Adrenal gland (tissue), 12 donors: ENCODE results near the gene ANKRD11. TPM values are rescaled to one million over a fixed set of nuclear protein-coding genes. Genes with fewer than 3 reads are reported as not detected.

Experiments
- DNase-seq, 7 donors: peaks; one replicate each; pipeline ENCODE4 v3.0.0-alpha.2; 2019 to 2020
- H3K27ac ChIP-seq, 5 donors: fragments of 200-600 bp; sonication (generic) in 4 of 5; 1 replicate in 3 of 5; 2 replicates in 2 of 5; pipeline versions ENCODE4 v1.5.1 to v1.8.0; 2016 to 2020; ENCODE audit warnings: mild to moderate bottlenecking in 1 of 5
- H3K27me3 ChIP-seq: fragments of 200-600 bp; 2 replicates; pipeline ENCODE4 v1.8.0; 2021
- H3K36me3 ChIP-seq, 2 donors: fragments of 200-600 bp; replicated peaks in 1 of 2; 1 replicate in 1 of 2; 2 replicates in 1 of 2; pipeline versions ENCODE4 v1.5.1 to v1.8.0; 2018 to 2022
- H3K4me1 ChIP-seq, 2 donors: fragments of 200-600 bp; replicated peaks in 1 of 2; 1 replicate in 1 of 2; 2 replicates in 1 of 2; pipeline versions ENCODE4 v1.5.1 to v1.8.0; 2018 to 2021
- H3K4me3 ChIP-seq, 4 donors: fragments of 200-600 bp; sonication (generic) in 3 of 4; one replicate each; pipeline ENCODE4 v1.5.1; 2016 to 2018
- H3K9me3 ChIP-seq, 3 donors: fragments of 200-600 bp; sonication (generic) in 1 of 3; replicated peaks in 1 of 3; 1 replicate in 2 of 3; 2 replicates in 1 of 3; pipeline versions ENCODE4 v1.5.1 to v1.8.0; 2016 to 2021
- POLR2A ChIP-seq, 2 donors: fragments of 450-650 bp; IDR thresholded peaks; one replicate each; pipeline ENCODE4 v1.6.1; 2017; ENCODE audit warnings: antibody characterized with exemption in 2 of 2, mild to moderate bottlenecking in 2 of 2, moderate library complexity in 1 of 2
- WGBS, 4 donors: extraction: QIAGEN DNeasy Blood & Tissue Kit in 2 of 4; methylation state at CpG; one replicate each; pipeline versions ENCODE4 v1.1.5 to v1.1.7; 2013 to 2017; 5-methylcytosine and 5-hydroxymethylcytosine counted together
- intact Hi-C, 2 donors: fragments of 100-400 bp; cut with DNase I; formaldehyde crosslinking; loops; one replicate each; pipeline versions ENCODE4 v1.14.1 to v1.15.0; 2022 to 2023
- polyA plus RNA-seq, 3 donors: library from polyadenylated mRNA; stranded (reverse); fragments of 200-250 nt in 2 of 3; fragments of 350-450 nt in 1 of 3; fragmentation: Illumina TruSeq in 1 of 3; extraction: RNeasy Lipid Tissue Mini Kit (QIAGEN cat#74804) in 1 of 3; gene quantifications; one replicate each; pipeline ENCODE4 v1.2.3, GENCODE V29; 2013 to 2014
- total RNA-seq, 9 donors: library from RNA; depleted of rRNA in 4 of 9; stranded (reverse); fragments of >200 nt in 4 of 9; fragments of 120-200 nt in 1 of 9; fragmentation: NEBNext Ultra II Directional in 1 of 9; extraction: Animal tissue kit (Norgen Biotek cat#: 25700) in 1 of 9; gene quantifications; one replicate each; pipeline versions ENCODE4 v1.1.0 to v1.2.4, GENCODE V29; 2013 to 2023
- TF ChIP-seq, protein P1 (sequence below), 6 experiments: fragments of 450-650 bp in 4 of 6; fragments of 200-600 bp in 2 of 6; sonication (generic) in 1 of 6; IDR thresholded peaks; 1 replicate in 5 of 6; 2 replicates in 1 of 6; pipeline versions ENCODE4 v1.5.1 to v1.8.0; 2016 to 2021; ENCODE audit warnings: antibody characterized with exemption in 6 of 6, mild to moderate bottlenecking in 2 of 6, moderate library complexity in 1 of 6
- donor health status: healthy with polysubstance abuse.
- donor health status: Bipolar disorder and iron deficiency.
- donor health status: DM: yes; HTN: yes; CAD: no.
- donor health status: DM: no; HTN: no; CAD: no.
- donor health status: DM: no; HTN: no; CAD: no.
- donor health status: DM: yes; HTN: yes; CAD: no.

Gene ANKRD11
- total and polyA plus RNA-seq, 12 donors: 29.7 to 127 (median 80.1) TPM

DNA sequence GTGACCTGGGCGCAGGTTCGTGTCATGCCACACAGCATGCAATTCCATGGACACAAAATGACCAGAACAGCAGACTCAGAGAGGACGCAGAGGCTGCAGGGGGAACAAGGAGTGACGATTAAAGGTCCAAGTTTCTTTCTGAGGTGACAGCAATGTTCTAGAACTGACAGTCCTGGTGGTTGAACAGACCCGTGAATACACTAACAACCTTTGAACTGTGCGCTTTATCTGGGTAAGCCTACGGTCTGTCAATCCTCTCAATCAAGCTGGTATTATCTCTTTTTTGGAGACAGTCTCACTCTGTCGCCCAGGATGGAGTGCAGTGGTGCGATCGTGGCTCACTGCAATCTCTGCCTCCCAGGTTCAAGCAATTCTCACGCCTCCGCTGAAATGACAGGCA is 138.7 kb downstream of the ANKRD11 start:
- Histone ChIP-seq H3K36me3 (no peaks in the 10 kb centered on the region), H3K27me3 (no peaks in the 10 kb centered on the region), H3K4me1 (peaks cover 12 to 34% of the 10 kb centered on the region in 2 donors), H3K9me3 (no peaks in the 10 kb centered on the region), H3K27ac (no peak overlapping the region), H3K4me3 (no peak overlapping the region)
- peak in 1 of 7 donors; percentile 9 for DNase-seq
- TF ChIP-seq, protein P1, sequence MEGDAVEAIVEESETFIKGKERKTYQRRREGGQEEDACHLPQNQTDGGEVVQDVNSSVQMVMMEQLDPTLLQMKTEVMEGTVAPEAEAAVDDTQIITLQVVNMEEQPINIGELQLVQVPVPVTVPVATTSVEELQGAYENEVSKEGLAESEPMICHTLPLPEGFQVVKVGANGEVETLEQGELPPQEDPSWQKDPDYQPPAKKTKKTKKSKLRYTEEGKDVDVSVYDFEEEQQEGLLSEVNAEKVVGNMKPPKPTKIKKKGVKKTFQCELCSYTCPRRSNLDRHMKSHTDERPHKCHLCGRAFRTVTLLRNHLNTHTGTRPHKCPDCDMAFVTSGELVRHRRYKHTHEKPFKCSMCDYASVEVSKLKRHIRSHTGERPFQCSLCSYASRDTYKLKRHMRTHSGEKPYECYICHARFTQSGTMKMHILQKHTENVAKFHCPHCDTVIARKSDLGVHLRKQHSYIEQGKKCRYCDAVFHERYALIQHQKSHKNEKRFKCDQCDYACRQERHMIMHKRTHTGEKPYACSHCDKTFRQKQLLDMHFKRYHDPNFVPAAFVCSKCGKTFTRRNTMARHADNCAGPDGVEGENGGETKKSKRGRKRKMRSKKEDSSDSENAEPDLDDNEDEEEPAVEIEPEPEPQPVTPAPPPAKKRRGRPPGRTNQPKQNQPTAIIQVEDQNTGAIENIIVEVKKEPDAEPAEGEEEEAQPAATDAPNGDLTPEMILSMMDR (IDR thresholded peaks at IDR 0.05): no peak
- TF ChIP-seq POLR2A (IDR thresholded peaks at IDR 0.05): no peak
- 91 to 95% (median 95%) methylated on average over 12 of the region's 12 CpGs for WGBS, 4 donors
- intact Hi-C loops: no loop called here

DNA sequence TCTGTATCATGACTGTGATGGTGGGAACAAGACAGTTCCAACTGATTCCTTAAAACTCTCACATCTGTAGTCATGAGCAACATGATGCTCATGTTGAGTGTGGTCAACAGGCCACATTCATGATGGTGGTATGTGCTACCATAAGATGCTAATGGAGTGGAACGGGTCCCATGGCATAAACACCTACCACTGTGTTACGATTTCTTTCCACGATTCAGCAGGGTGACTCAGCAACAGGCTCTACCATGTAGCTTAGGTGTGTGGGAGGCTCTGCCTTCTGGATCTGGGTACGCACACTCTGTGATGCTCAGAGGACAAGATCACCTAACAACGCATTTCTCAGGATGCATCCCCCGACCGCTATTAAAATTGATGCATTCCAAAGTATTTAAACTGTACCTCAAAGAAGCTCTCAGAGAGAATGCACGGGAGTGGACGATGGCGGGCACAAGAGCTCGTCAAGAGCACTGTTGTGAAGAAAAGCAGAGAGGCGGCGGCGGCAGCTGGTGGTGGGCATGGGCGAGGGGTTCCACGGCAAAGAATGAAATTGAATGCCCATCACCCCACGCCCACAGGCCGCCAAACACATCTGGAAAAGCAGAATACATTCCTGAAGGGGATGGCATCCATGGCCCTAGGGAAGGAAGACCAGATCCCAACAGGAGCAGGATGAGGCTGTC is 139.5 kb downstream of the ANKRD11 start:
- WGBS, 4 donors: 91 to 94% (median 93%) methylated on average over 17 to 18 of the region's 18 CpGs
- no peak overlapping the region for H3K27ac ChIP-seq
- H3K4me3 ChIP-seq: no peak overlapping the region
- DNase-seq: no peak
- no peaks in the 10 kb centered on the region for H3K9me3 ChIP-seq
- intact Hi-C loops: no loop called here
- no peaks in the 10 kb centered on the region for H3K27me3 ChIP-seq
- H3K4me1 ChIP-seq: peaks cover 10 to 34% of the 10 kb centered on the region in 2 donors
- no peaks in the 10 kb centered on the region for H3K36me3 ChIP-seq
- TF ChIP-seq POLR2A (IDR thresholded peaks at IDR 0.05): no peak
- TF ChIP-seq, protein P1 (IDR thresholded peaks at IDR 0.05): no peak

DNA sequence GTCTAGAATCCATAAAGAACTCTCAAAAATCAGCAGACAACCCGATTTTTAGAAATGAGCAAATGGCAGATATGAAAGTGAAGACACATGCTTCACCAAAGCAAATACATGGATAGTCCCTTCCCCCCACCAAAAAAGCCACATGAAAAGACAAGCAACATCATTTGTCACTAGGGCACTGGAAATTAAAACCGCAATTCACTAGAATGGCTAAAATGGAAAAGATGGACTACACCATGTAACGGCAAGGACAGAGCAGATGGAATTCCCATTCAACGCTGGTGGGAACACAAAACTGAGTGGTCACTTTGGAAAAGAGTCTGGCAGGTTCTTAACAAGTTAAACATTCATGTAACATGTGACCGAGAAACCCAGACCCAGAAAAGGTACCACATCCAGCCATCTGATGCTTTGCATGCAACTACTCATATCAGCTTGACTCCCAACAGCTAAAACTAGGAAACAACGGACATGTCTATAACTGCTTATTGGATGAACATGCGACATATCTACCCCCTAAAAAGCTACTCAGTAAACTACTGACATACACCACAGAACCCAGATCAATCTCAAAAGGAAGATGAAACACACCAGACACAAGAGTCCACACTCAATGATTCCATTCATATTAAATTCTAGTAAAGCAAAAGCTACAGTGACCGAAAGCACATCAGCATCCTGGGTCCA is 140.3 kb downstream of the ANKRD11 start:
- Histone ChIP-seq H3K36me3 (no peaks in the 10 kb centered on the region), H3K4me3 (no peak overlapping the region), H3K27me3 (no peaks in the 10 kb centered on the region), H3K9me3 (no peaks in the 10 kb centered on the region), H3K27ac (no peak overlapping the region), H3K4me1 (peaks cover 9 to 41% of the 10 kb centered on the region in 2 donors)
- no peak for TF ChIP-seq POLR2A (IDR thresholded peaks at IDR 0.05)
- TF ChIP-seq, protein P1 (IDR thresholded peaks at IDR 0.05): no peak
- intact Hi-C loops: no loop called here
- DNase-seq: no peak
- WGBS, 4 donors: 90 to 92% (median 90%) methylated on average over 8 of the region's 8 CpGs

DNA sequence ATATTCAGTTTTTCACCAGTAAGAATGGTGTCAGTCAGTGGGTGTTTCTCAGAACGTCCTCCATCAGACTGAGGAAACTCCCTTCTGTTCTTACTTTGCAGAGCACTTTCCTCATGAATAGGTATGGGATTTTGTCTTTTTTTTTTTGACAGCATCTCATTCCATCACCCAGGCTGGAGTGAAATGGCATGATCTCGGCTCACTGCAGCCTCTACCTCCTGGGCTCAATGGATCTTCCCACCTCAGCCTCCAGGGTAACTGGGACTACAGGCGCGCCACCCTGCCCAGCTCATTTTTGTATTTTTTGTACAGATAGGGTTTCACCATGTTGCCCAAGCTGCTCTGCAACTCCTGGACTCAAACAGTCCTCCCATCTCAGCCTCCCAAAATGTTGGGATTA is 142.6 kb downstream of the ANKRD11 start:
- DNase-seq: no peak
- peaks cover 0 to 37% of the 10 kb centered on the region in 2 donors for H3K4me1 ChIP-seq
- intact Hi-C loops: no loop called here

More for the DNA sequence above, 142.6 kb downstream of the ANKRD11 start:
- no peaks in the 10 kb centered on the region for H3K9me3 ChIP-seq
- TF ChIP-seq POLR2A (IDR thresholded peaks at IDR 0.05): no peak
- TF ChIP-seq, protein P1 (IDR thresholded peaks at IDR 0.05): no peak
- H3K4me3 ChIP-seq: no peak overlapping the region
- WGBS, 4 donors: 95 to 99% (median 96%) methylated on average over 4 of the region's 4 CpGs
- H3K36me3 ChIP-seq: no peaks in the 10 kb centered on the region
- no peak overlapping the region for H3K27ac ChIP-seq
- no peaks in the 10 kb centered on the region for H3K27me3 ChIP-seq
